ENCODE data around the gene TIMELESS. TPM values are rescaled to one million over a fixed set of nuclear protein-coding genes. Genes with fewer than 3 reads are reported as not detected.
"Not testable (repeated sequence)": the region's sequence is repeated elsewhere in the genome, so short reads cannot be mapped to it uniquely, and the experiment has no call there.

TIMELESS gene
- polyA plus RNA-seq, 4 donors = 3.2 to 21.6 (median 8.6) TPM

DNA sequence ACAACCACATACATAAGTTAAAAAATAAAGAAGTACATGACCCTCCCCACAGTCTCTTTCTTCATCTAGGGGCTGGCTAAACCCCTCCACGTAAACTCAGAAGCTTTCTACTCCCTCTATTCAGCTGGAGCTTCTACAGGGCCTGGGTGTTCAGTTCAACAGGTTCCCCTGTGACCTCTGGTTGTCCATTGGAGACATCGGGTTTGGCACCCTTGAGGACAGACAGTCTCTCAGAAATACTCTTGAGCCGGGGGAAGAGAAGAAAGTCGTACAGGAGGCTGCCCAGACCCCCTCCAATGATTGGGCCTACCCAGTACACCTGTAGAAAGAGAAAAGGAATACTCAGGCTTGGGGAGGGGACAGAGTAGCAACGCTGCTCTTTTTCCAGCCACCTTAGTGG is 1.9 kb upstream of the TIMELESS start:
- H3K36me3 ChIP-seq (ENCODE audit: control insufficient read depth in 3 of 3, insufficient read depth in 2 of 3, low read depth in 1 of 3, low read length in 3 of 3) = no peaks in the 10 kb centered on the region
- FAIRE-seq (no peak), DNase-seq (no peak)
- peaks cover 0 to 2% (median 0%) of the 10 kb centered on the region in 3 donors for H3K4me1 ChIP-seq (ENCODE audit: control insufficient read depth in 3 of 3, insufficient read depth in 2 of 3, low read depth in 1 of 3, low read length in 2 of 3)
- H3K4me3 ChIP-seq (ENCODE audit: low read depth in 1 of 3, low read length in 3 of 3) = no peak overlapping the region
- H3K27me3 ChIP-seq (ENCODE audit: control insufficient read depth in 3 of 3, insufficient read depth in 3 of 3, low read length in 3 of 3) = peaks cover 0 to 2% (median 0%) of the 10 kb centered on the region in 3 donors
- H3K27ac ChIP-seq (ENCODE audit: low read depth in 1 of 3, low read length in 2 of 3) = no peak overlapping the region
- 72 to 77% (median 73%) methylated on average over 5 of the region's 5 CpGs for WGBS, 3 donors
- H3K9me3 ChIP-seq (ENCODE audit: control insufficient read depth in 2 of 2, insufficient read depth in 1 of 2, low read depth in 1 of 2, low read length in 1 of 2) = no peaks in the 10 kb centered on the region

DNA sequence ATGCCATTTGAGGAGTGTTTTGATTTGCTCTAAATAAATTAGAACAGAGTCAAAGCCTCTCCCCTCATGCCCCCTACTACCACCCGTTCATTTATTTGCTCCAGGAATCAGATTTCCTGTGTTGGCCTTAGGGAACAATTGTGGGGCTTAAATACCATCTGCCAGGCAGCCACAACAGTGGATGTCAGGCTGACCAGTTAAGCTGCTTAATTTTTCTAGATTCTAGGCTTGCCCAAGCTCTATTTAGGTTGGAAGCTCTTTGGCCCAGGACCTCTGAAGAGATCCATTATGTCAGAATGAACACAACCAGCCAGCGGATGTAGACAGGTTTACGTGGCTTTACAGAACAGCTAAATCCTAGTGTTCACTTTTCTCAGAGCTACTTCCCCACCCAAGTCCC is 1.0 kb upstream of the TIMELESS start:
- FAIRE-seq (no peak), DNase-seq (no peak)
- no peak overlapping the region for H3K4me3 ChIP-seq (ENCODE audit: low read depth in 1 of 3, low read length in 3 of 3)
- H3K36me3 ChIP-seq (ENCODE audit: control insufficient read depth in 3 of 3, insufficient read depth in 2 of 3, low read depth in 1 of 3, low read length in 3 of 3) = no peaks in the 10 kb centered on the region
- WGBS, 3 donors = 90 to 96% (median 94%) methylated on average over 3 of the region's 3 CpGs
- no peak overlapping the region for H3K27ac ChIP-seq (ENCODE audit: low read depth in 1 of 3, low read length in 2 of 3)
- H3K9me3 ChIP-seq (ENCODE audit: control insufficient read depth in 2 of 2, insufficient read depth in 1 of 2, low read depth in 1 of 2, low read length in 1 of 2) = no peaks in the 10 kb centered on the region
- H3K27me3 ChIP-seq (ENCODE audit: control insufficient read depth in 3 of 3, insufficient read depth in 3 of 3, low read length in 3 of 3) = peaks cover 0 to 2% (median 0%) of the 10 kb centered on the region in 3 donors
- H3K4me1 ChIP-seq (ENCODE audit: control insufficient read depth in 3 of 3, insufficient read depth in 2 of 3, low read depth in 1 of 3, low read length in 2 of 3) = peaks cover 0 to 2% (median 0%) of the 10 kb centered on the region in 3 donors

DNA sequence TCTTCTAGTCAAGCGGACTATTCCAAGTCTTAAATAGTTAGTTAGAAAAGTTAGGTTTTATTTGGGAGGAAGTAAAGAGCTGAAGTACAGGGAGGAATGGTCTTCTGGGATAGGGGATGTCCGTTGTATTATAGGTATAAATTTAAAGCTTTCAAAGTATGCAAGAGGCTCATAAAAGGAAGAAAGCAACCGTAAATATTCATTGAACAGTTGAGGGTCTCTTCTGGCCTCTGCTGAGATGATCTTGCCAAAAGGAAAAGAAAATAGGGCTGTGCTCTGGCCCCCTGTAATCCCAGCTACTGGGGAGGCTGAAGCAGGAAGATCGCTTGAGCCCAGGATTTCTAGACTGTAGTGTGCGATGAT is 377 bp upstream of the TIMELESS start:
- FAIRE-seq = no peak
- peak overlapping the region; percentile 5 to 86 (median 82) for H3K27ac ChIP-seq (ENCODE audit: low read depth in 1 of 3, low read length in 2 of 3)

GRCh38 chr12:56443208-56443607 is 6.0 kb downstream of the TIMELESS start:
- not testable (repeated sequence) for FAIRE-seq; H3K27me3 ChIP-seq (ENCODE audit: control insufficient read depth in 3 of 3, insufficient read depth in 3 of 3, low read length in 3 of 3); DNase-seq; H3K27ac ChIP-seq (ENCODE audit: low read depth in 1 of 3, low read length in 2 of 3); H3K4me3 ChIP-seq (ENCODE audit: low read depth in 1 of 3, low read length in 3 of 3); H3K36me3 ChIP-seq (ENCODE audit: control insufficient read depth in 3 of 3, insufficient read depth in 2 of 3, low read depth in 1 of 3, low read length in 3 of 3); H3K4me1 ChIP-seq (ENCODE audit: control insufficient read depth in 3 of 3, insufficient read depth in 2 of 3, low read depth in 1 of 3, low read length in 2 of 3)
- peaks cover 0 to 13% of the 10 kb centered on the region in 2 donors for H3K9me3 ChIP-seq (ENCODE audit: control insufficient read depth in 2 of 2, insufficient read depth in 1 of 2, low read depth in 1 of 2, low read length in 1 of 2)
- 31 to 75% (median 35%) methylated on average over 2 of the region's 2 CpGs for WGBS, 3 donors

More for the DNA sequence above, 377 bp upstream of the TIMELESS start:
- whole genome bisulfite sequencing, 3 donors = 33 to 38% (median 37%) methylated on average over 5 of the region's 5 CpGs
- Histone ChIP-seq H3K27me3 (ENCODE audit: control insufficient read depth in 3 of 3, insufficient read depth in 3 of 3, low read length in 3 of 3) (peaks cover 0 to 2% (median 0%) of the 10 kb centered on the region in 3 donors), H3K4me1 (ENCODE audit: control insufficient read depth in 3 of 3, insufficient read depth in 2 of 3, low read depth in 1 of 3, low read length in 2 of 3) (peaks cover 0 to 2% (median 0%) of the 10 kb centered on the region in 3 donors), H3K36me3 (ENCODE audit: control insufficient read depth in 3 of 3, insufficient read depth in 2 of 3, low read depth in 1 of 3, low read length in 3 of 3) (no peaks in the 10 kb centered on the region), H3K9me3 (ENCODE audit: control insufficient read depth in 2 of 2, insufficient read depth in 1 of 2, low read depth in 1 of 2, low read length in 1 of 2) (no peaks in the 10 kb centered on the region), H3K4me3 (ENCODE audit: low read depth in 1 of 3, low read length in 3 of 3) (peak overlapping the region in 2 of 3 donors; percentile 64 to 86)
- DNase-seq = no peak

- DNase-seq = no peak
- no peaks in the 10 kb centered on the region for H3K27me3 ChIP-seq (ENCODE audit: control insufficient read depth in 3 of 3, insufficient read depth in 3 of 3, low read length in 3 of 3)
- peaks cover 0 to 8% (median 0%) of the 10 kb centered on the region in 3 donors for H3K36me3 ChIP-seq (ENCODE audit: control insufficient read depth in 3 of 3, insufficient read depth in 2 of 3, low read depth in 1 of 3, low read length in 3 of 3)
- no peak for FAIRE-seq
- H3K9me3 ChIP-seq (ENCODE audit: control insufficient read depth in 2 of 2, insufficient read depth in 1 of 2, low read depth in 1 of 2, low read length in 1 of 2) = no peaks in the 10 kb centered on the region
- WGBS, 3 donors = 87 to 95% (median 93%) methylated on average over 11 of the region's 11 CpGs
- H3K4me3 ChIP-seq (ENCODE audit: low read depth in 1 of 3, low read length in 3 of 3) = no peak overlapping the region
- H3K27ac ChIP-seq (ENCODE audit: low read depth in 1 of 3, low read length in 2 of 3) = no peak overlapping the region
- no peaks in the 10 kb centered on the region for H3K4me1 ChIP-seq (ENCODE audit: control insufficient read depth in 3 of 3, insufficient read depth in 2 of 3, low read depth in 1 of 3, low read length in 2 of 3)
These were observed 11.6 kb downstream of the TIMELESS start for GRCh38 chr12:56437430-56438176.

DNA sequence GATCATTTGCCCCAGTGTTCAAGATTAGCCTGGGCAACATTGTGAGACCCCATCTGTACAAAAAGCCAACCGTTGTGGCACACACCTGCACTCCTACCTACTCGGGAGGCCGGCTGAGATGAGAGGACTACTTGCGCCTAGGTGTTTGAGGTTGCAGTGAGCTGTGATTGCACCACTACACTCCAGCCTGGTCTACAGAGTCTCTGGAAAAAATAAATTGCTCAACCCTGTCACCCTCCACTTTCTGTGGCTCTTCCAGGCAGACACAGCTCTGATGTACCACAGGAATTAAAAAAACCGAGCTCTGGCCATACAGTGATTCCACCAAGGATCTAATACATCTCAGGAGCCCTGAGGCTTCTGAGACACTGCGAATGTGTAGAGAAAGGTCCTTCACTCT is 14.4 kb downstream of the TIMELESS start:
- H3K4me1 ChIP-seq (ENCODE audit: control insufficient read depth in 3 of 3, insufficient read depth in 2 of 3, low read depth in 1 of 3, low read length in 2 of 3) = no peaks in the 10 kb centered on the region
- no peak for DNase-seq
- whole genome bisulfite sequencing, 3 donors = 94 to 97% (median 95%) methylated on average over 6 of the region's 6 CpGs
- FAIRE-seq = no peak
- no peaks in the 10 kb centered on the region for H3K9me3 ChIP-seq (ENCODE audit: control insufficient read depth in 2 of 2, insufficient read depth in 1 of 2, low read depth in 1 of 2, low read length in 1 of 2)
- H3K27me3 ChIP-seq (ENCODE audit: control insufficient read depth in 3 of 3, insufficient read depth in 3 of 3, low read length in 3 of 3) = no peaks in the 10 kb centered on the region
- H3K4me3 ChIP-seq (ENCODE audit: low read depth in 1 of 3, low read length in 3 of 3) = no peak overlapping the region
- H3K36me3 ChIP-seq (ENCODE audit: control insufficient read depth in 3 of 3, insufficient read depth in 2 of 3, low read depth in 1 of 3, low read length in 3 of 3) = peaks cover 0 to 29% (median 0%) of the 10 kb centered on the region in 3 donors
- H3K27ac ChIP-seq (ENCODE audit: low read depth in 1 of 3, low read length in 2 of 3) = no peak overlapping the region

GRCh38 chr12:56431850-56432249 is 17.4 kb downstream of the TIMELESS start:
- WGBS, 3 donors = 94 to 97% (median 97%) methylated on average over 3 of the region's 3 CpGs
- Histone ChIP-seq H3K4me1 (ENCODE audit: control insufficient read depth in 3 of 3, insufficient read depth in 2 of 3, low read depth in 1 of 3, low read length in 2 of 3) (no peaks in the 10 kb centered on the region), H3K36me3 (ENCODE audit: control insufficient read depth in 3 of 3, insufficient read depth in 2 of 3, low read depth in 1 of 3, low read length in 3 of 3) (peaks cover 0 to 54% (median 3%) of the 10 kb centered on the region in 3 donors), H3K27ac (ENCODE audit: low read depth in 1 of 3, low read length in 2 of 3) (no peak overlapping the region), H3K4me3 (ENCODE audit: low read depth in 1 of 3, low read length in 3 of 3) (no peak overlapping the region), H3K27me3 (ENCODE audit: control insufficient read depth in 3 of 3, insufficient read depth in 3 of 3, low read length in 3 of 3) (no peaks in the 10 kb centered on the region), H3K9me3 (ENCODE audit: control insufficient read depth in 2 of 2, insufficient read depth in 1 of 2, low read depth in 1 of 2, low read length in 1 of 2) (no peaks in the 10 kb centered on the region)
- no peak for FAIRE-seq
- no peak for DNase-seq

DNA sequence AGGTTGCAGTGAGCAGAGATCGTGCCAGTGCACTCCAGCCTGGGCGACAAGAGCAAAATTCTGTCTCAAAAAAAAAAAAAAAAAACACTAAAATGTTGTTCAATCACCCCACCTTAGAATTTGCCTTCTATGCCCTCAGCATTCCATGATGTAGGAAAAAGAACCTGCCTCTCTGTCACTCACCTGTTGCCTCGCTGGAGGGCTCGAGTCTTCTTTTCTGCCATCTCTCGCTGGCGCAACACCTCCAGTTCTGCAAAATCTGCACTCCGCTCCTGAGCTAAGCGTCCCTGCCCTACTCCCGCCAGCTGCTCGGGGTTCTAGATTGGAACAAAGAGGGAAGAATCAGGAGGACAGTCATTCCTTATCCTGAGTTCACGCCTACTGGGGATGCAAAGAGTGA is 17.9 kb downstream of the TIMELESS start:
- Histone ChIP-seq H3K4me3 (ENCODE audit: low read depth in 1 of 3, low read length in 3 of 3) (no peak overlapping the region), H3K9me3 (ENCODE audit: control insufficient read depth in 2 of 2, insufficient read depth in 1 of 2, low read depth in 1 of 2, low read length in 1 of 2) (no peaks in the 10 kb centered on the region), H3K36me3 (ENCODE audit: control insufficient read depth in 3 of 3, insufficient read depth in 2 of 3, low read depth in 1 of 3, low read length in 3 of 3) (peaks cover 0 to 55% (median 3%) of the 10 kb centered on the region in 3 donors), H3K27ac (ENCODE audit: low read depth in 1 of 3, low read length in 2 of 3) (no peak overlapping the region), H3K4me1 (ENCODE audit: control insufficient read depth in 3 of 3, insufficient read depth in 2 of 3, low read depth in 1 of 3, low read length in 2 of 3) (no peaks in the 10 kb centered on the region), H3K27me3 (ENCODE audit: control insufficient read depth in 3 of 3, insufficient read depth in 3 of 3, low read length in 3 of 3) (no peaks in the 10 kb centered on the region)
- WGBS, 3 donors = 96 to 98% (median 98%) methylated on average over 11 of the region's 11 CpGs
- FAIRE-seq = no peak
- DNase-seq = no peak
